GM19455 (cell line): ENCODE results near the gene SETD7.

Experiments
- ATAC-seq: cut with Tn5 transposase; IDR thresholded peaks from one replicate; pipeline ENCODE4 v1.9.1; 2021; ENCODE audit not compliant: unreplicated experiment

SETD7 gene

DNA sequence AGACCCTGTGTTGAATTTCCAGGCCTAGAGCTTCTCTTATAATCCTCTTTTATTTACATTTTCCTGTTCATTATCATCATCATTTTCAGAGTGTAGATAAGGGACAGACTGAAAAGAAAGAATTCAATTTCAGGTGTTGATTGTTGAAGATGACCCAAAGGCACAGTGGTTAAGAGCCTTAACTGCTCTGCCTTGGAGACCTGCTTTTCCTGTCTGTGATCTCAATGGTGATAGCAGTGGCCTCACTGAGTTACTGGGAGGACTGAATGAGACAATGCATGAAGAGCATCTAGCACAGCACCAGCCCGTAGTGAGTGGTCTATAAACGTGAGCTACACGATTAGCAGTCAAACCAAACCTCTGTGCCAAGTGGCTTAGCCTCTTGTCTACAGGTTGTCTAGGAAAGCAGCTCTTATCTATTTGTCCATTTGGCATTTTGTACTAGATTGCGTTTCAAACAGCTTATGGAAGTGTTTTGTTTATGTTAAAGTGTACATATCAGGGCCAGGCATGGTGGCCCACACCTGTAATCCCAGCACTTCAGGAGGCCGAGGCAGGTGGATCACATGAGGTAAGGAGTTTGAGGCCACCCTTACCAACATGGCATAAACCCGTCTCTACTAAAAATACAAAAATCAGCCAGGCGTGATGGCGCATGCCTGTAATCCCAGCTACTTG lies 41.5 kb downstream of the SETD7 start:
- no peak for ATAC-seq

DNA sequence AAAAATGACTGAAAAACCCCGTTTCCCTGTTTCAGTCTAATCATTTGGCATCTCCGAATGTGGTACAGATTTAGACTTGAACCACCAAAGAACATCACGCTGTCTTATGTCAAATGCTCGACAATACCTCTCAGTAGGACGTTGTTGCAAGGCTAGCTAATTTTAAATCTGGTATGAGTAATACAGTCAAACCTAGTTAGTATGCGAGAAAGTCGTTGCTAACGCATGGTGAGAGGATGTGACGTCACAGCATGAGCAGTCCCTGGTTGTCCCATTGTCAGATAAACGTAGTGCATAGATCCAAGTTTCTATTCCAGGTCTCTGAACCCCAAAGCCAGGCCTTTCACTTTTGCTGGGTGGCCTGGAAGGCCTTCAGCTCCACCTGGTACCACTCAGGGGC lies 44.7 kb downstream of the SETD7 start:
- ATAC-seq, result no peak

DNA sequence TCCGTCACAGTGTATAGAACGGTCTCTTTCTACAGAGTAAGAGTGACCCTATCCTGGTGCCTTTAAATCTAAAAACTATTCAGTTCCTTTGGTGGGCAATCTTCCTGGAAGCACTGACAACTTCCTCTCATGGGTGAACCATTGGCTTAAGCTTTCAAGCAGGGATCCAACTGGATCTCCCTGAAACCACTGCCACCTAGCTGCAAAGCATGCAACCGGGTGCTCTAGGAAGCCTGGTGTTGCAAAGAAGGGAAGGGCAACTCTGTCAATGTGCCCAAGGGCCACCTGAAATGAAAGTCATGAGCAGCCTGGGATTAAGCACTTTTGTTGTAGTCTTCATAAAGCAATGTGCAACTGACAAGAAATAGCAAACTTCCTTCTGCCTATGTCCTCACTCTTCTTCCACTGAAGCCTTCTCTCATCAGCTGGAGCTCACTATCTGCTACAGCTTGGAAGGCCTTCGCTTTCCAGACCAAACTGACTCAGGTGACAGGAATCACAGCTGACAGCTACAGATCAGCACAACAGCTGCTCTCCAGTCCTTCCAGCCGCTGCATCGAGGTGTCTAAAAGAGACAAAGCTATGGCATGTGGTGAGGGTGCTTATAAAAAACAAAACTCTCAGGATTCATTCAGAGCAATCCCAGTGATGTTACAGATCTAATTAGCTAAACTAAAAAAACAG lies 46.1 kb downstream of the SETD7 start:
- no peak for ATAC-seq

DNA sequence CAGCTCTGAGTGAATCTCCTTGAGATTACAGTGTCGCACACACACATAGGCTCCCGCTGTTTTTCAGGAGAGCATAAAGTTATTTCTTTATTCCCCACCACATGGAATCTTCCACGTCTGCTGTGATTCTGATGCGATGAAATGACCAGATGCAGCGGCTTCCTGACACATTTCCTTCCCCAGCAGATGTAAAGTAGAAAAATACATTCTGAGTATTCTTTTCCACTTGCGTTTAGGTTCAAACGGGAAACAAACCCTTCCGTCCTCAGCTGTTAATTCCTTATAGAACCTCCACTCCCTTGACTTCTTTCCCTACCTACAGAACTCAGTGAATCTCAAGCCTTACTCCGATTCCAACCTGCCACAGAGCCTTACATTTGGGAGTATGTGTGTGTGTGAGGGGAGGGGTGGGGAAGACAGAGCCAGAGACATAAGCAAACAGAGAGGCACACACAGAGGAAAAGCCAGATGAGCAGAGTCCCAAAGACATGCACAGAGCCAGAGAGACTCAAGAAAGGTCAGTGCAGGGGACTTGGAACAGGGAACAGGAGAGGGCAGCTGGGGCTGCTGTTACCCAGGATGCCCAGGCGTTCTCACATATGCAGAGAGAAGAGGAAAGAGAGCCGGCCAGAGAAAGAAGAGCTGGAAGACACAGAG lies 47.3 kb downstream of the SETD7 start:
- no peak for ATAC-seq

DNA sequence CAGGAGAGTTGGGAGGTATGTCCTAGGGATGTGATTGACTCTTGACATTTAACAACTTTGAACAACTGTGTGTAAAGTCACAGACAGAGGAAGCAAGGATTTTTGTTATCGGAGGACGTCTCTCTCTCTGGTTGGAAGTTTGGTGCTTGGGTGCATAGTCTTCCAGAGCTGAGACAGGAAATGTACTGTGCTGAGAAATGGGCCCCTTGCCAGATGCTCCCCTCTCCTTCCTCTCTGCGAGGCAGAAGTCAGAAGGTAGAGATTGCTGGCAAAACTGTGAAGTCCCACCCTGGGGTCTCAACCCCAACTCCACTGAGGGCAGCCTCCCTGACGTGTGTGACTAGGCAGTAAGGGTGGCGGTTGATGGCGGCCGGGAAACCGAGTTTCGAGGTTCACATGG lies 49.2 kb downstream of the SETD7 start:
- no peak for ATAC-seq

DNA sequence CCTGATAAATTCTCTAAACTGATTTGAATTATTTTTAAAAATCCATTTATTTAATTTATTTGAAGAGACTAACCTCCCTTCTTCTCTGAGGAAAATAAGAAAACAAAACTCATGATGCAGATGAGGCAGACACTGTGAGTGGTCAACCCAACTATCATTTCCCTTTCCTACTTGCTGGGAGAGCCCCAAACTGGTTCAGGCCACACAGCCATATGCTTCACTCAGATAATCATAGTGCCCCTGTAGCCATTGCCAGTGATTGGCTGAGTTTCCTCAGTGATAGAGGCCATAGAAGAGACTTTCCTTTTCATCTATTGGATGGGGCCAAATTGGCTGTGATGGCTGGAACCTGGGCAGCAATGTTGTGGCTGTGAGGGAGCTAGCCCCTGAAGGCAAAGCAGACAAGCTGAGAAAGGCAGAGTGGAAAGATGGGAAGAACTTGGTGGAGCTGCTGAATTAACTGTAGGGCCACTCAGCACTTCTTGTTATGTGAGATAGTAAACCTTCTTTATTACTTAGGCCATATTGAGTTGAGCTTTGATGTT lies 52.3 kb downstream of the SETD7 start:
- ATAC-seq, result no peak

DNA sequence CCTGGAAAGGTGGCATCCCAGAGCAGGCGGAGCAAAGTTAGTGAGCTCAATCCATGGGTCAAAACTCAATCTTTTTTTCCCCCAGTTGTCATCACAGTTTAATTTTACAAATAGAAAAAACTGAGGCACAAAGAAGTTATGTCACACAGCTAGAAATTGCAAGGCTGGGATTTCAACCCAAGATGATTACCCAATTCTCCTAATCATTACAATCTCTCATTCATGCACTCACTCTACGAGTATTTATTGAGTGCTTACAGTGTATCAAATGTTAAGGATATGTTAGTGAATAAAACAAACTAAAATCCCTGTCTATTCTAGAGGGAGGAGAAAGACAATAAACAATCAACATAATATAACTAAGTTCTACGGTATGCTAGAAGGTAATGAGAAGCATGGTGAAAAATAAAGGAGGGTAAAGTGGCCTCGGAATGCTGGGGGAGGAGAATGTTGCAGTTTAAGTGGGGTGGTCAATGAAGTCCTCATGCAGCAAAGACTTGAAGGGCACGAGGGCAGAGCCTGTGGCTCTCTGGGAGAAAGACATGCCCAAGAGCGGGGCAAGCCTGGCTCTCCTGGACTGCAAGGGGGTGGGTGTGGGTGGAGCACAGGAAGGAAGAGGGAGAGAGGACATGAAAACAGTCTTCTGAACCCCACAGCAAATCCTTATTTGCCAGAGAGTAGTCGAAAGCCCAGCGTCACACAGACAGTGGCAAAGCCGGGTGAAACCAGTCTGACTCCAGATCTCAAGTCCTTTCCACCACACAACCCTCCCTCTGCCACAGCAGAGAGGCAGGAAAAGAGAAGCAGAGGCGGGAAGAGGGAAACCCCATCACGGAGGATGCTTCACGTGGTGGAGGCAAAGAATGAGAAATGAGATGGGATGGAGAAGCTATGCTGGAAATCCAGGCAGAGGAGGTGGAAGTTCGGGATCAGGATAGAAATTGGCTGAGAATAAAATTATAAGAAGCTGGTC lies 53.8 kb downstream of the SETD7 start:
- ATAC-seq, result no peak

DNA sequence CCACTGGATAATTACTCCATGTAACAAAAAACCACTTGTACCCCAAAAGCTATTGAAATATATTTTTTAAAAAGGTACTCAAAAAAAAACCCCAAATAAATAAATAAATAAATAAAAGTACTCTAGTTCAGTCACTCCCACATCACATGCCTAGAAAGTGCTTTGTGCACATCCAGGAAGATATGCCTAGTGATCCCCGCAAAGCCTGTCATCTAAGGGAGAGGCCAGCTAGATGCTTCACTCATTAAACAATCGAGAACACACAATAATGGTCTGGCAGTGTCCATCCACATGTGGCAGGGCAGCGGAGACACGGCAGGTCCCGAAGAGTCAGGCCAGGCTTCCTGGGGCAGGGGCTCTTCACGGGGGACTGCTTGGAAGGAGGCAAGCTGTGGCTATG lies 54.5 kb downstream of the SETD7 start:
- no peak for ATAC-seq

DNA sequence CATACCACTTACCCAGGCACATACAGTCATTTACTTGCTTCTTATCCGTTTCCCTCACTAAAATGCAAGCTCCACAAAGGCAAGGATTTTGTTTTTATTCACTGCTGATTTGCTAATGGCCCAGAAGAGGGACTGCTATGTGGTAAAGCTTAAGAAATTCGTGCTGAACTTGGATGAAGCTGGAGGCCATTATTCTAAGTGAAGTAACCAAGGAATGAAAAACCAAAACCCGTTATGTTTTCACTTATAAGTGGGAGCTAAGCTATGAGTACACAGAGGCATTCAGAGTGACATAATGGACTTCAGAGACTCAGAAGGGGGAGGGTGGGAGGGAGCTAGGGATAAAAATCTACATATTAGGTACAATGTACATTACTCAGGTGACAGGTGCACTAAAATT lies 54.9 kb downstream of the SETD7 start:
- ATAC-seq, result no peak

DNA sequence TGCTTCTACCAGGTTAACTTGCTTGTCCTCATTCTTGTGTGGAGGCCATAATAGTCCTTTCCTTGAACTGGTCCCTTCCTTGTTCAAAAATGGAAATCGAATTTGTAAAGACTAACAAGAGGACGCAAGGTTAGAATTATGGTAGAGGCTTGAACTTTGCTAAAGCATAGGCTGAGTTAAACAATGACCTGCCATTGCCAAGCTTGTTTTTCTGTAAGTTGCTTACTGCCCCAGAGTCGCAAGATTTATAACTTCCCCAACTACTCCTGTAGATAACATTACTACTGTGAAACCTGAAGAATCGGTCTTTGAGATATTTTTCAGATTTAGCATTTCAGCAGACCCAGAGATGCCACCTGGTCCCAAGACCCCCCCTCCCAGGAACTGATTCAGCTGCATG lies 56.8 kb downstream of the SETD7 start:
- no peak for ATAC-seq

DNA sequence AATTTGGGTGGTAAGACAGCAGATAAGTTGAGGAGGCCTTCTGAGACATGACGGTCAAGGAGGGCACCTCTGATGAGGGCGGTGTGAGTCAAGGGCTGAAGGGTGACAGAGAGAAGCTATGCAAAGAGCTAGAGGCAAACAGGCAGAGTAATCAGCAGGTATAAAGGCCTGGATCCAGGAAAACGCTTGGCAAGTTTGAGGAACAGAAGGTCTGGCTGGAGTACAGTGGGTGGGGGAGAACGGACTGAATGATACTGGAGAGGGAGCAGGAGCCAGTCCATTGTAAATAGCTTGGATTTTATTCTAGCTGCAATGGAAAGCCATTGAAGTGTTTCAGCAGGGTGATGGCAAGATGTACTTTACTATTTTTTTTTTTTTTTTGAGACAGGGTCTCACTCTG lies 62.8 kb downstream of the SETD7 start:
- no peak for ATAC-seq

DNA sequence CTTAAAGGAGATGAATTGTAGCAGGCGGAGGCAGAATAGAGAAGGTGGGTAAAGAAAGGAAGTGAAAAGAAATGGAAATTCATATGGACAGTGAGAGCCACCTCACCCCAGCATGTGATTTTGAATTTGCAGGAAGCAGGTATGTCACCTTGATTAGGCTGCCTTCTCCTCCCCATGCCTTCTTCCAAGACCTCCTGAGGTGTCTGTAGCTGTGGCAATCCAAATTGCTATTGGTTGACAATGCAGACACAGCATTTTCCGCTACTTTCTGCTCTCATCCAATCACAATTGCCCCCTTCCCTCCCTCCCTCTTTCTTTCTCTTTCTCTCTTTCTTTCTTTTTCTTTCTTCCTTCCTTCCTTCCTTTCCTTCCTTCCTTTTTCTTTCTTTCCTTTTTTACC lies 63.6 kb downstream of the SETD7 start:
- ATAC-seq, result no peak

DNA sequence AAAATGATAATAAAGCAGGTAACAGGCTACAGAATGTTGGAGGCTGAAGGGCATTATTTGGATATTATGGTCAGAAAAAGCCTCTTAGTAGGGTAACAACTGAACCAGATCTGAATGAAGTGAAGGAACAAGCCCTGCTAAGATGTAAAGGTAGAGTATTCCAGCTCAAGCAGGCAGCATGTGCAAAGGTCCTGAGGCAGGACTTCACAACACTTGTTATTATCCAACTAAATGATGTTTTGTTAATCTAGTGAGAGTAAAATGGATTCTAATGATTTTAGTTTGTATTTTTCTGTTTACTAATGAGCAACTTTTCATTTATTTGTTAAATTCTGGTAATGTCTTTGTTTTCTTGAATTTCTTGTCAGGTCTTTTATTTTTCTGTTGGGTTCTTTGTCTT lies 66.4 kb downstream of the SETD7 start:
- ATAC-seq, result no peak

DNA sequence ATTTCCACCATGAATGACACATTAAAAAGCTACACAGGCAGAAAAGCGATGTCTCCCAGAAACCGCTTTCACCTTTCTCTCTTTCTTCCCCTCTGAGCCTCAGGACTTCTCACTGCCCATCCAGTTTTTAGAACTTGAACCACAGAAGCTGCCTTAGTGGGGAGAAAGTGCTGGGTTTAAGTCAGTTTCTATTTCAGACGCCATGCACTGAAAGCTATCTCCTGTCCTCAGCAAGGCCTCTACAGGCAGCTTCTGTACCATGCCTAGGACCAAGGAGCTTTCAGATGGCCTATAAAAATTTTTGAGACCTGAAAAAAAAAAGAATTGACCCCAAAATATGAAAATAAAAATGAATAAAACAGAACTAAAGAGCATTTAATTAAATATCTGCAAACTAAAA lies 67.6 kb downstream of the SETD7 start:
- ATAC-seq, result no peak

DNA sequence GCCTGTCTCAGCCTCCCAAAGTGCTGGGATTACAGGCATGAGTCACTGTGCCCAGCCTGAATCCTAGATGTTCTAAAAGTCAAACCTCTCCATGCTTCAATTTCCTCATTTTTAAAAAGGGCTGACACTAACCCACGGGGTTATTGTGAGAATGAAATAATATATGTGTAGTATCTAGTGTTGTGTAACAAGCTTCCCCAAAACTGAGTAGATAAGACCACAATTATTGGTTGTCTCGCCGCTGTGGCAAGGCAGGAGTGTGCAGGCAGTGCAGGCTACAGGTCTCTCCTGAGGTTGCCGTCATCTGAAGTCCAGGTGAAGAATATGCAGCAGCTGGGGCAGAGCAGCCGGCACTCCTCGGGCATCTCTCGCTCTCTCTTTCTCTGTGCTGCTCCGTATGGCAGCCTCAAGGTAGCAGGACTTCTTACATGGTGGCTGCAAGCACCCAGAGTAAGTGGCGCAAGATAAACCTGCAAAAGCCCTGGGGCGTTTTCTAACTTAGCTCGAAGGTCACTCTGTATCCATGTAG lies 71.2 kb downstream of the SETD7 start:
- ATAC-seq, result no peak

DNA sequence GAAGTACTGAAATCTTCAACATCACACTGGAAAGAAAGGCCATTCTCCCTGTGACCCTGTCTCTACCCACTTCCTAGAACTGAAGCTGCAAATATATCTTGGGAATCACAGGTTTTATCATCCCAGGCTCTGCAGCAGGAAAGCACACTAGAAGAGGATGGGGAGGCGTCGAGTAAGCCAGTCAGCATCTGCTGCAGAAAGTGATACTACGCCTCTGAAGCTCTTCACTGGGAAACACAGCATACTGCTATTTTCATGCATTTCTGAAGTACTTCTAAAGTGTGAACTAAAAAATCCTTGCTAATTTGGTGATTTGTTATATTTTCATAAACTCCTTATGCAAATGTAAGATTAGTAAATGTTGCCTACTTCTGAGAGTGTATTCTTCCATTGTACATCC lies 73.0 kb downstream of the SETD7 start:
- ATAC-seq, result no peak

DNA sequence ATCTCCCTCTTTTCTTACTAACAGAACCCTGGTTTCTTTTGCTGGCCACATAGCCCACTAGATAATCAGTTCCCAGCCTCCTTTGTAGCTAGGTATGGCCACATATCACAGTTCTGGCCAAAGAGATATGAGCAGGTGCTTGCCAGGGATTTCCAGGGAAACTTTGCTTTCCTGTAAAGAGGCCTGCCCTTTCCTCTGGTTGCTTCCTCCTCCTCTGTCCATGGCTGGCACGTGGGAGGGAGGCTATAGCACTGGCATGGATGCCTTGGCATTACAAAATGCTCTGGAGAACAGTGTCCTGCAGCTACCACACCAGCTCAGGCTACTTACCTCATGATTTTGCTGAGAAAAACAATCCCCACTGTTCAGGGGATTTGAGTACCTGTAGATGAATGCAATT lies 74.6 kb downstream of the SETD7 start:
- ATAC-seq, result no peak

DNA sequence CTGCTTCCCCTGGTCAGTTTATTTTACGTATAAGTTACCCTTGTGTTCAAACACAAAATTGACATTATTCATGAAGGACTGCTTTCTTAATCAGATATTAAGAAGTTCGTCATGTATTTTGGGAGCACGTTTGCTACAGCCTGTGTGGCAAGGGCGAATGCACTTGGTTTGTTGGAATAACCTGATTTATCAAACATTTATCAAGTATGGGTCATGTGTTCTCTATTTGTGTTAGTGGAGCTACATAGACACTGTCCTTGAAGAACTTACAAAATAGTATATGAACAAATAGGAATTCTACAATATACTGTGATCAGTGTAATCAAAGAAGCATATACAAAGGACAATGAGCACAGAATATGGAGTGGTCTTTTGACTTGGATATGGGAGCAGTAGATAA lies 79.7 kb downstream of the SETD7 start:
- no peak for ATAC-seq

DNA sequence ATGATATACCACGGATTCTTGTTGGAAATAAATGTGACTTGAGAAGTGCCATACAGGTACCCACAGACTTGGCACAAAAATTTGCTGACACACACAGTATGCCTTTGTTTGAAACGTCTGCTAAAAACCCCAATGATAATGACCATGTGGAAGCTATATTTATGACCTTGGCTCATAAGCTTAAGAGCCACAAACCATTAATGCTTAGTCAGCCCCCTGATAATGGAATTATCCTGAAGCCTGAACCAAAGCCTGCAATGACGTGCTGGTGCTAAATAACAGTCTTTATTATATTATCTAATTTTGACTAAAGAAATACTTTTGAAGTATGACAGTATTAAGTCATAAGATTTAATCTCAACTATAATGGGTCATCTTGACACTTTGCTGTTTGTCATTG lies 83.2 kb downstream of the SETD7 start:
- no peak for ATAC-seq

DNA sequence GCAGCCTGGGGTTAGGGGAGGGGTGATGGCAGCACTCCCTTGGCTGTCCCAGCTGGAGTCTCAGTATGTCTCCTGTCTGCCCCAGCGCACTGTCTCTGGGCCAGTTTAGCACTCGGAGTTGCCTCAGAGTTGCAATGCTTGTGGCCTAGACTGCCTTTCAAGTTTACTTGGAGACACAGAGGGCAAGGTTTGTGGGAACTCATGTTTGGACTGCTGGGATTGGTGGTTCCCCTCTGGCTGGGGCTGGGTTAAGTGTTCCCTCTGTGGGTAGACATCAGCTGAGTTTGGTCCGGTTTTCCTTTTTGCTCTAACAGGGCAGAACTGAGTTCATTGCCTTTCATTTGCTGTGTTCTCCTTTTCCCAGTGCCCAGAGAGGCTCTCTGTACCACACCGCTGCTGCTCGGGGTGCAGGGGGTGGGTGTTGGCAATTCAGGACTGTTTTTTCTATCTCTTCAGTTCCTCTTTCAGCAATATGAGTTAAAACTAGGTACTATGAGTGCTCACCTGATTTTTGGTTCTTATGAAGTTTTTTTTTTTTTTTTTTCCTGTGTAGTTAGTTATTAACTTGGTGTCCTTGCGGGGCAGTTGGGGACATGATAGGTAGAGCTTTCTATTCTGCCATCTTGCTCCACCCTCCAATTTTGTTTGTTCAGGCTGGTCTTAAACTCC lies 84.9 kb downstream of the SETD7 start:
- ATAC-seq, result no peak
